Vagina (tissue), 2 donors: Measurements from ENCODE around the gene PDGFC. TPM values are rescaled to one million over a fixed set of nuclear protein-coding genes. Genes with fewer than 3 reads are reported as not detected.

Experiments
- DNase-seq, 2 donors: peaks; one replicate each; pipeline ENCODE4 v3.0.0-alpha.2; 2017; ENCODE audit errors: extremely low spot score in 2 of 2
- H3K27ac ChIP-seq: fragments of 200-600 bp; sonication (generic); one replicate; pipeline ENCODE4 v1.5.1; 2019
- H3K27me3 ChIP-seq: fragments of 200-600 bp; sonication (generic); one replicate; pipeline ENCODE4 v1.5.1; 2019
- H3K36me3 ChIP-seq, 2 donors: fragments of 200-600 bp; sonication (generic); one replicate each; pipeline ENCODE4 v1.5.1; 2017 to 2019
- H3K4me1 ChIP-seq: fragments of 200-600 bp; sonication (generic); one replicate; pipeline ENCODE4 v1.5.1; 2019
- H3K4me3 ChIP-seq, 2 donors: fragments of 200-600 bp; sonication (generic); 1 replicate in 1 of 2; 2 replicates in 1 of 2; pipeline ENCODE4 v1.5.1; 2016 to 2019
- H3K9me3 ChIP-seq: fragments of 200-600 bp; sonication (generic); one replicate; pipeline ENCODE4 v1.5.1; 2019
- POLR2A ChIP-seq, 2 donors: fragments of 450-650 bp; IDR thresholded peaks; one replicate each; pipeline ENCODE4 v1.6.1; 2017; ENCODE audit warnings: antibody characterized with exemption in 2 of 2, mild to moderate bottlenecking in 2 of 2, moderate library complexity in 2 of 2
- POLR2AphosphoS5 ChIP-seq, 2 donors: sonication (generic); formaldehyde crosslinking; IDR thresholded peaks; one replicate each; pipeline ENCODE4 v1.9.0; 2017; ENCODE audit warnings: antibody characterized with exemption in 2 of 2, mild to moderate bottlenecking in 2 of 2, low read depth in 1 of 2; ENCODE audit not compliant: insufficient read depth in 1 of 2
- intact Hi-C: fragments of 100-400 bp; cut with DNase I; formaldehyde crosslinking; loops from one replicate; pipeline ENCODE4 v1.15.1; 2023
- total RNA-seq: library from RNA; depleted of rRNA; stranded (reverse); fragments of >200 nt; gene quantifications from one replicate; pipeline ENCODE4 v1.2.3, GENCODE V29; 2016
- TF ChIP-seq, protein P1 (sequence below), 3 experiments: fragments of 450-650 bp in 2 of 3; fragments of 200-600 bp in 1 of 3; sonication (generic) in 1 of 3; IDR thresholded peaks; one replicate each; pipeline ENCODE4 v1.5.1; 2017 to 2019; ENCODE audit warnings: antibody characterized with exemption in 3 of 3, mild to moderate bottlenecking in 2 of 3, moderate library complexity in 2 of 3

The PDGFC gene
- total RNA-seq, 1 donor from 2014 or later, result 19.4 TPM

GRCh38 chr4:156949373-156949814 lies 22.2 kb downstream of the PDGFC start:
- intact Hi-C loops, result no loop called here
- Histone ChIP-seq H3K4me1 (peaks cover 42% of the 10 kb centered on the region), H3K9me3 (no peaks in the 10 kb centered on the region), H3K36me3 (no peaks in the 10 kb centered on the region), H3K27me3 (no peaks in the 10 kb centered on the region), H3K27ac (no peak overlapping the region), H3K4me3 (no peak overlapping the region)
- no peak for DNase-seq
- TF ChIP-seq, protein P1, sequence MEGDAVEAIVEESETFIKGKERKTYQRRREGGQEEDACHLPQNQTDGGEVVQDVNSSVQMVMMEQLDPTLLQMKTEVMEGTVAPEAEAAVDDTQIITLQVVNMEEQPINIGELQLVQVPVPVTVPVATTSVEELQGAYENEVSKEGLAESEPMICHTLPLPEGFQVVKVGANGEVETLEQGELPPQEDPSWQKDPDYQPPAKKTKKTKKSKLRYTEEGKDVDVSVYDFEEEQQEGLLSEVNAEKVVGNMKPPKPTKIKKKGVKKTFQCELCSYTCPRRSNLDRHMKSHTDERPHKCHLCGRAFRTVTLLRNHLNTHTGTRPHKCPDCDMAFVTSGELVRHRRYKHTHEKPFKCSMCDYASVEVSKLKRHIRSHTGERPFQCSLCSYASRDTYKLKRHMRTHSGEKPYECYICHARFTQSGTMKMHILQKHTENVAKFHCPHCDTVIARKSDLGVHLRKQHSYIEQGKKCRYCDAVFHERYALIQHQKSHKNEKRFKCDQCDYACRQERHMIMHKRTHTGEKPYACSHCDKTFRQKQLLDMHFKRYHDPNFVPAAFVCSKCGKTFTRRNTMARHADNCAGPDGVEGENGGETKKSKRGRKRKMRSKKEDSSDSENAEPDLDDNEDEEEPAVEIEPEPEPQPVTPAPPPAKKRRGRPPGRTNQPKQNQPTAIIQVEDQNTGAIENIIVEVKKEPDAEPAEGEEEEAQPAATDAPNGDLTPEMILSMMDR (IDR thresholded peaks at IDR 0.05), result no peak
- TF ChIP-seq POLR2AphosphoS5 (IDR thresholded peaks at IDR 0.05; ENCODE audit: insufficient read depth in 1 of 2, low read depth in 1 of 2), result no peak
- no peak for TF ChIP-seq POLR2A (IDR thresholded peaks at IDR 0.05)

DNA sequence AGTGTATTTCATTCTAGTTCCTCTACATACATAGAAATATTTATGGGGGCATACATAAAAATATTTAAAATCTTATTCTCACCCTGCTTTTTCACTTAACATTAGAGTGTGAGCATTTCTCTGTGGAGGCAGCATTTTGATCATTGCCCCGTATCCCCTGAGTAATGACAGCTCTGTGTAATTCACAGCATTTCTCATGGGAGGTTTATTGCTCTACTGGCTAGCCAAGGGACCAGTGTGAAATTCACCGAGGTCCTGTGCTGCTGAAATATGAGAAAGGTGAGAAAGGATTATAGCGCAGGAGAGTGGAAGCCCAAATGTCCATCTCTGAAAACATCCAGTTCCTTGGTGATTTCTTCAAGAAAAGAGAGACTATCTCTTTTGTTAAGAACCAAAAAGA lies 22.9 kb downstream of the PDGFC start:
- no peak for DNase-seq
- TF ChIP-seq, protein P1 (IDR thresholded peaks at IDR 0.05), result no peak
- TF ChIP-seq POLR2AphosphoS5 (IDR thresholded peaks at IDR 0.05; ENCODE audit: insufficient read depth in 1 of 2, low read depth in 1 of 2) (no peak), POLR2A (IDR thresholded peaks at IDR 0.05) (no peak)
- Histone ChIP-seq H3K4me1 (peaks cover 49% of the 10 kb centered on the region), H3K27me3 (no peaks in the 10 kb centered on the region), H3K27ac (no peak overlapping the region), H3K36me3 (no peaks in the 10 kb centered on the region), H3K4me3 (no peak overlapping the region), H3K9me3 (no peaks in the 10 kb centered on the region)
- intact Hi-C loops, result no loop called here

GRCh38 chr4:156948133-156948532 lies 23.5 kb downstream of the PDGFC start:
- Histone ChIP-seq H3K27ac (no peak overlapping the region), H3K4me1 (peaks cover 55% of the 10 kb centered on the region), H3K27me3 (no peaks in the 10 kb centered on the region), H3K4me3 (no peak overlapping the region), H3K9me3 (no peaks in the 10 kb centered on the region), H3K36me3 (no peaks in the 10 kb centered on the region)
- intact Hi-C loops, result no loop called here
- TF ChIP-seq POLR2AphosphoS5 (IDR thresholded peaks at IDR 0.05; ENCODE audit: insufficient read depth in 1 of 2, low read depth in 1 of 2) (no peak), POLR2A (IDR thresholded peaks at IDR 0.05) (no peak)
- DNase-seq, result no peak

- Histone ChIP-seq H3K27ac (peak overlapping the region; percentile 45), H3K36me3 (no peaks in the 10 kb centered on the region), H3K9me3 (no peaks in the 10 kb centered on the region), H3K4me3 (no peak overlapping the region), H3K4me1 (peaks cover 64% of the 10 kb centered on the region), H3K27me3 (no peaks in the 10 kb centered on the region)
- intact Hi-C loops, result no loop called here
- DNase-seq, result no peak
- TF ChIP-seq, protein P1 (IDR thresholded peaks at IDR 0.05), result no peak
- TF ChIP-seq POLR2AphosphoS5 (IDR thresholded peaks at IDR 0.05; ENCODE audit: insufficient read depth in 1 of 2, low read depth in 1 of 2), result peak in 1 of 2 donors; percentile 32
Measured at GRCh38 chr4:156946516-156947424, 24.8 kb downstream of the PDGFC start.

DNA sequence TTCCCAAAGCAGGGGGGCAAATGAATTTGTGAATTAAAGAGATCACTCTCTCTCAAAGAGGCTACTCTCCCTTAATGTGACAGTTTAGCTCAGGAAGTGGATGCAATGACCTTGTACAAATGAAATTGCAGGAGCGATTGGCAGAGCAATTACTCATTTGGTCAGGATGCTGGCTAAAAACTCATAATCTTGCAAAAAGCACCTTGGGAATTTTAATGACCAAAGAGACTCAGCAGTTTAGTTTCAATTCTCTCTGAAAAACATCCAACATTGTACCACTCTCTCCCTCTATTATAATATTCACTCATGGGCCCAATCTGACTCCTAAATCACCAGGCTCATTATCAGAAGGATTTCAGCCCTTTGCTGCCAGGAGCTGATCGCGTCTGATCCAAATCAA lies 26.1 kb downstream of the PDGFC start:
- TF ChIP-seq POLR2A (IDR thresholded peaks at IDR 0.05) (no peak), POLR2AphosphoS5 (IDR thresholded peaks at IDR 0.05; ENCODE audit: insufficient read depth in 1 of 2, low read depth in 1 of 2) (no peak)
- TF ChIP-seq, protein P1 (IDR thresholded peaks at IDR 0.05), result no peak
- no peak for DNase-seq
- H3K4me1 ChIP-seq, result peaks cover 69% of the 10 kb centered on the region
- H3K4me3 ChIP-seq, result no peak overlapping the region
- H3K9me3 ChIP-seq, result no peaks in the 10 kb centered on the region
- intact Hi-C loops, result no loop called here
- no peaks in the 10 kb centered on the region for H3K27me3 ChIP-seq
- H3K27ac ChIP-seq, result peak overlapping the region; percentile 45
- H3K36me3 ChIP-seq, result no peaks in the 10 kb centered on the region
